H1 (cell line): ENCODE data around the gene CLIC3. TPM values are rescaled to one million over a fixed set of nuclear protein-coding genes. Genes with fewer than 3 reads are reported as not detected.

ENCODE experiments used
- CTCF ChIA-PET: fragments of 300-600 bp; sonication (Branson Sonifier 250); formaldehyde crosslinking; loops from one replicate; lab custom pipeline; 2021; ENCODE audit not compliant: partially characterized antibody; lab: Charles Lee
- POLR2A ChIA-PET: fragments of 300-600 bp; sonication (Branson Sonifier 250); formaldehyde crosslinking; loops from one replicate; lab custom pipeline; 2021; ENCODE audit warnings: inconsistent platforms; ENCODE audit not compliant: partially characterized antibody; lab: Charles Lee
- DNase-seq, 2 experiments: peaks; one replicate each; pipeline versions ENCODE4 v3.0.0 to v3.0.0-alpha.2; 2010 to 2022; ENCODE audit warnings: low spot score in 2 of 2, low read depth in 1 of 2, mixed read lengths in 1 of 2
- FAIRE-seq: peaks from 2 replicates; lab custom pipeline; 2011; peaks lifted over from hg19 to GRCh38; lab: Jason Lieb, UNC
- H2AFZ ChIP-seq: 2 replicates; pipeline ENCODE4 v1.8.1; 2012; ENCODE audit warnings: low read length, inconsistent platforms
- H2AK5ac ChIP-seq: 2 replicates; pipeline ENCODE4 v1.6.1; 2013; ENCODE audit warnings: low read depth, low read length
- H2BK120ac ChIP-seq: replicated peaks from 2 replicates; pipeline ENCODE3; 2013; ENCODE audit warnings: low read depth, low read length, inconsistent platforms
- H2BK12ac ChIP-seq: 2 replicates; pipeline ENCODE4 v1.6.1; 2013; ENCODE audit warnings: low read depth, low read length
- H2BK15ac ChIP-seq: 2 replicates; pipeline ENCODE4 v1.6.1; 2013; ENCODE audit warnings: low read length
- H2BK20ac ChIP-seq: 2 replicates; pipeline ENCODE4 v1.6.1; 2013; ENCODE audit warnings: low read length
- H2BK5ac ChIP-seq: 2 replicates; pipeline ENCODE4 v1.6.1; 2013; ENCODE audit warnings: low read depth, low read length
- H3K14ac ChIP-seq: 2 replicates; pipeline ENCODE4 v1.6.1; 2013; ENCODE audit warnings: inconsistent platforms; ENCODE audit not compliant: insufficient read length
- H3K18ac ChIP-seq: 2 replicates; pipeline ENCODE4 v1.6.1; 2013; ENCODE audit warnings: low read length; ENCODE audit errors: extremely low read depth
- H3K23ac ChIP-seq: 2 replicates; pipeline ENCODE4 v1.6.1; 2013; ENCODE audit warnings: inconsistent platforms; ENCODE audit not compliant: insufficient read length
- H3K23me2 ChIP-seq: 2 replicates; pipeline ENCODE4 v1.6.1; 2013; ENCODE audit warnings: low read depth, low read length
- H3K27ac ChIP-seq: 2 replicates; pipeline ENCODE4 v1.6.1; 2011; ENCODE audit warnings: low read depth, low read length, inconsistent platforms
- H3K27me3 ChIP-seq, 4 experiments: replicated peaks in 1 of 4; 1 replicate in 1 of 4; 2 replicates in 3 of 4; pipeline versions ENCODE4 v1.6.1 to v1.8.1; 2011 to 2013; ENCODE audit warnings: low read length in 3 of 4, mild to moderate bottlenecking in 3 of 4, inconsistent platforms in 2 of 4, mixed read lengths in 2 of 4, moderate library complexity in 1 of 4; ENCODE audit not compliant: control insufficient read depth in 3 of 4, insufficient read depth in 3 of 4; ENCODE audit errors: extremely low read depth in 1 of 4
- H3K36me3 ChIP-seq, 4 experiments: 2 replicates each; pipeline versions ENCODE4 v1.6.1 to v1.8.1; 2011 to 2013; ENCODE audit warnings: mild to moderate bottlenecking in 4 of 4, low read length in 3 of 4, moderate library complexity in 2 of 4, control low read depth in 1 of 4, inconsistent platforms in 1 of 4; ENCODE audit not compliant: insufficient read depth in 4 of 4, control insufficient read depth in 2 of 4
- H3K4ac ChIP-seq: replicated peaks from 2 replicates; pipeline ENCODE3; 2013; ENCODE audit warnings: low read length, low read depth, mixed read lengths, inconsistent platforms; ENCODE audit not compliant: insufficient read length
- H3K4me1 ChIP-seq, 4 experiments: replicated peaks in 1 of 4; 1 replicate in 1 of 4; 2 replicates in 3 of 4; pipeline versions ENCODE4 v1.6.1 to v1.8.1; 2011 to 2013; ENCODE audit warnings: low read length in 3 of 4, inconsistent platforms in 2 of 4, mixed read lengths in 1 of 4; ENCODE audit not compliant: insufficient read depth in 4 of 4, control insufficient read depth in 3 of 4
- H3K4me2 ChIP-seq, 2 experiments: 2 replicates each; pipeline versions ENCODE4 v1.6.1 to v1.8.1; 2011 to 2013; ENCODE audit warnings: low read depth in 2 of 2, low read length in 2 of 2, control low read depth in 1 of 2, inconsistent platforms in 1 of 2, mild to moderate bottlenecking in 1 of 2; ENCODE audit not compliant: insufficient read depth in 1 of 2
- H3K4me3 ChIP-seq, 4 experiments: fragments of 200-600, 300-600 bp in 1 of 4; sonication (generic), shearing (Covaris generic), sonication (Bioruptor Twin) in 1 of 4; 2 replicates each; pipeline versions ENCODE4 v1.5.1 to v1.8.1; 2011 to 2016; ENCODE audit warnings: low read length in 4 of 4, low read depth in 3 of 4, control low read depth in 2 of 4, inconsistent platforms in 2 of 4, mild to moderate bottlenecking in 2 of 4, mixed read lengths in 1 of 4, moderate library complexity in 1 of 4; ENCODE audit not compliant: insufficient read depth in 2 of 4; ENCODE audit errors: extremely low read depth in 1 of 4
- H3K56ac ChIP-seq: replicated peaks from 2 replicates; pipeline ENCODE3; 2013; ENCODE audit warnings: low read depth, mild to moderate bottlenecking, mixed read lengths, low read length, inconsistent platforms; ENCODE audit not compliant: insufficient read length
- H3K79me1 ChIP-seq: 2 replicates; pipeline ENCODE4 v1.6.1; 2013; ENCODE audit warnings: low read depth, low read length, control low read depth
- H3K79me2 ChIP-seq, 2 experiments: 2 replicates each; pipeline versions ENCODE4 v1.6.1 to v1.8.1; 2012 to 2013; ENCODE audit warnings: low read length in 2 of 2, mild to moderate bottlenecking in 2 of 2, inconsistent platforms in 1 of 2; ENCODE audit not compliant: insufficient read depth in 2 of 2, control insufficient read depth in 1 of 2
- H3K9ac ChIP-seq, 4 experiments: replicated peaks in 1 of 4; 1 replicate in 1 of 4; 2 replicates in 3 of 4; pipeline versions ENCODE4 v1.6.1 to v1.8.1; 2011 to 2013; ENCODE audit warnings: low read depth in 3 of 4, low read length in 3 of 4, control low read depth in 2 of 4, mild to moderate bottlenecking in 2 of 4, moderate library complexity in 2 of 4, inconsistent platforms in 1 of 4; ENCODE audit errors: extremely low read depth in 1 of 4
- H3K9me3 ChIP-seq, 2 experiments: 2 replicates each; pipeline versions ENCODE4 v1.6.1 to v1.8.1; 2012 to 2013; ENCODE audit warnings: mild to moderate bottlenecking in 2 of 2, moderate library complexity in 2 of 2, control low read depth in 1 of 2, inconsistent platforms in 1 of 2, low read depth in 1 of 2, low read length in 1 of 2, mixed read lengths in 1 of 2; ENCODE audit not compliant: insufficient read depth in 2 of 2
- H4K20me1 ChIP-seq, 2 experiments: replicated peaks in 1 of 2; 2 replicates each; pipeline versions ENCODE3 to v1.8.1; 2011 to 2013; ENCODE audit warnings: inconsistent platforms in 2 of 2, low read length in 2 of 2, mild to moderate bottlenecking in 1 of 2; ENCODE audit not compliant: insufficient read depth in 2 of 2, control insufficient read depth in 1 of 2
- H4K5ac ChIP-seq: 2 replicates; pipeline ENCODE4 v1.6.1; 2013; ENCODE audit warnings: low read length, low read depth, mixed read lengths, inconsistent platforms; ENCODE audit not compliant: insufficient read length
- H4K8ac ChIP-seq: 2 replicates; pipeline ENCODE4 v1.8.0; 2013; ENCODE audit warnings: mild to moderate bottlenecking, moderate library complexity, low read length, inconsistent platforms; ENCODE audit not compliant: insufficient read depth; ENCODE audit errors: extremely low read depth
- H4K91ac ChIP-seq: replicated peaks from 2 replicates; pipeline ENCODE3; 2013; ENCODE audit warnings: low read length, mixed read lengths, inconsistent platforms; ENCODE audit not compliant: insufficient read length
- ATF2 ChIP-seq: IDR thresholded peaks from 2 replicates; pipeline ENCODE4 v1.6.1; 2012; ENCODE audit warnings: low read length, inconsistent platforms
- BCL11A ChIP-seq, 2 experiments: IDR thresholded peaks; one replicate each; pipeline ENCODE4 v1.6.1; 2011; ENCODE audit warnings: low read depth in 2 of 2, low read length in 2 of 2, mild to moderate bottlenecking in 2 of 2
- CHD2 ChIP-seq: IDR thresholded peaks from 2 replicates; pipeline ENCODE4 v1.6.1; 2012; ENCODE audit warnings: low read length, improper control_type of control experiment
- EGR1 ChIP-seq: IDR thresholded peaks from 2 replicates; pipeline ENCODE4 v1.6.1; 2011; ENCODE audit warnings: low read depth, low read length, borderline replicate concordance
- GABPA ChIP-seq: IDR thresholded peaks from 2 replicates; pipeline ENCODE4 v1.6.1; 2011; ENCODE audit warnings: mild to moderate bottlenecking, low read length, moderate library complexity, borderline replicate concordance; ENCODE audit not compliant: insufficient read depth
- KDM4A ChIP-seq: IDR thresholded peaks from one replicate; pipeline ENCODE4 v1.7.1; 2012; ENCODE audit warnings: low read depth, mild to moderate bottlenecking, moderate library complexity, low read length, inconsistent platforms; ENCODE audit not compliant: severe bottlenecking
- PHF8 ChIP-seq: fragments of 200-600 bp; sonication (generic); conservative IDR thresholded peaks from 2 replicates; pipeline ENCODE4 v1.7.1; 2012; ENCODE audit warnings: low read depth, mild to moderate bottlenecking, inconsistent platforms, low read length, moderate library complexity
- SRF ChIP-seq: IDR thresholded peaks from 2 replicates; pipeline ENCODE4 v1.6.1; 2011; ENCODE audit warnings: mild to moderate bottlenecking, low read depth, low read length, moderate library complexity
- TBP ChIP-seq: IDR thresholded peaks from 2 replicates; pipeline ENCODE4 v1.6.1; 2011; ENCODE audit warnings: low read depth, low read length, improper control_type of control experiment
- WGBS, 2 experiments: shearing (Covaris generic) in 1 of 2; methylation state at CpG; one replicate each; pipeline versions ENCODE4 v1.1.6 to v1.1.7; 2013 to 2015; ENCODE audit warnings: low lambda C conversion rate in 2 of 2, mixed read lengths in 2 of 2, inconsistent platforms in 1 of 2, low coverage in 1 of 2, missing lambda C conversion rate in 1 of 2; ENCODE audit not compliant: insufficient replicate concordance in 2 of 2, insufficient coverage in 1 of 2, insufficient read length in 1 of 2; ENCODE audit errors: extremely low coverage in 1 of 2, missing lambda C conversion rate in 1 of 2; 5-methylcytosine and 5-hydroxymethylcytosine counted together
- polyA plus RNA-seq, 7 experiments: library from polyadenylated mRNA; depleted of rRNA in 3 of 7; stranded (reverse) in 5 of 7; unstranded in 2 of 7; fragments of >200 nt in 5 of 7; fragments of 200-250 nt in 2 of 7; gene quantifications; 1 replicate in 5 of 7; 2 replicates in 1 of 7; 4 replicates in 1 of 7; pipeline versions ENCODE4 v1.2.1 to v1.2.3, GENCODE V29; 2011 to 2013; ENCODE audit warnings: missing spikeins in 2 of 7, mixed read lengths in 2 of 7
- total RNA-seq: library from RNA; stranded (reverse); fragmentation: NEBNext Ultra II Directional; extraction: Animal tissue kit (Norgen Biotek cat#: 25700); gene quantifications from 2 replicates; pipeline ENCODE4 v1.2.1, GENCODE V29; 2021

The CLIC3 gene
- total and polyA plus RNA-seq, 2 of the 8 experiments (the other 6 are each of a cell fraction or from before 2014, with no cell fraction given) = 0.12 TPM; not detected in 1

GRCh38 chr9:136958898-136959850 lies 37.2 kb downstream of the CLIC3 start:
- H4K20me1 ChIP-seq = peaks cover 0 to 6% of the 10 kb centered on the region in 2 experiments
- H4K5ac ChIP-seq = no peak overlapping the region
- FAIRE-seq (no peak), DNase-seq (no peak)
- no peak overlapping the region for H2BK5ac ChIP-seq
- no peak overlapping the region for H2AK5ac ChIP-seq
- H2AFZ ChIP-seq = no peak overlapping the region
- peaks cover 0 to 2% (median under 1%) of the 10 kb centered on the region in 4 experiments; a peak in 3 of 7 replicates for H3K4me1 ChIP-seq
- H3K79me1 ChIP-seq = no peaks in the 10 kb centered on the region; the same call in 1 of the 2 replicates
- H2BK12ac ChIP-seq = no peak overlapping the region
- no peak overlapping the region for H3K18ac ChIP-seq
- H2BK15ac ChIP-seq = no peak overlapping the region; the same call in 1 of the 2 replicates
- no peak overlapping the region for H3K4me3 ChIP-seq
- no peak overlapping the region for H4K91ac ChIP-seq
- no peak overlapping the region for H3K14ac ChIP-seq
- CTCF ChIA-PET = interaction anchor here (1.2 to 5.6 kb wide), 4 partner anchors 11 to 108 kb away, joined by 4 to 32 read pairs (median 18); partner anchors contain the start of gene PTGDS
- 0 out of 2 replicates have a peak overlapping the region, but pooled peaks have one; percentile 79 for H4K8ac ChIP-seq
- WGBS, 2 experiments = 92% methylated on average over 23 of the region's 28 CpGs; no CpG with 5 or more reads in 1 of the 2 experiments
- peaks cover 12% of the 10 kb centered on the region; the same call in 1 of the 2 replicates for H3K23me2 ChIP-seq
- H2BK20ac ChIP-seq = no peak overlapping the region
- H3K56ac ChIP-seq = no peak overlapping the region
- POLR2A ChIA-PET = interaction anchor here (1.1 to 1.2 kb wide), 3 partner anchors 8 to 112 kb away, joined by 3 read pairs; no protein-coding TSS in a partner anchor
- no peak overlapping the region; the same call in 1 of the 2 replicates for H3K27ac ChIP-seq
- no peaks in the 10 kb centered on the region for H3K27me3 ChIP-seq
- H3K4me2 ChIP-seq = no peak overlapping the region
- H3K9ac ChIP-seq = no peak overlapping the region
- H3K79me2 ChIP-seq = no peaks in the 10 kb centered on the region
- no peak overlapping the region for H2BK120ac ChIP-seq
- no peaks in the 10 kb centered on the region for H3K36me3 ChIP-seq
- H3K9me3 ChIP-seq = no peaks in the 10 kb centered on the region
- H3K4ac ChIP-seq = peak overlapping the region; percentile 38
- no peak overlapping the region for H3K23ac ChIP-seq
- TF ChIP-seq KDM4A = no peak
- no peak for TF ChIP-seq SRF
- no peak for TF ChIP-seq ATF2
- no peak for TF ChIP-seq PHF8
- TF ChIP-seq EGR1 = no peak
- no peak for TF ChIP-seq BCL11A (IDR thresholded peaks at IDR 0.05; ENCODE audit: low read depth in 2 of 2, low read length in 2 of 2)
- no peak for TF ChIP-seq CHD2
- no peak for TF ChIP-seq TBP
- TF ChIP-seq GABPA = no peak
